Endothelial cell of umbilical vein (primary cell): ENCODE results near the gene SNRPA. TPM values are rescaled to one million over a fixed set of nuclear protein-coding genes. Genes with fewer than 3 reads are reported as not detected.

Source experiments
- BruUV-seq: library from RNA; stranded (reverse); fragments of 400-500 nt; replicated peaks from 2 replicates; lab custom pipeline; 2021; lab: Mats Ljungman, UMichigan
- CTCF ChIA-PET: fragments of 300-600, 350-600 bp; sonication (Branson Sonifier 250); formaldehyde crosslinking; loops from one replicate; lab custom pipeline; 2021; ENCODE audit warnings: antibody characterized with exemption, inconsistent platforms; lab: Charles Lee
- POLR2A ChIA-PET: fragments of 300-600, 350-600 bp; sonication (Branson Sonifier 250); formaldehyde crosslinking; loops from one replicate; lab custom pipeline; 2021; ENCODE audit warnings: antibody characterized with exemption, inconsistent platforms; lab: Charles Lee
- DNase-seq: peaks from one replicate; pipeline ENCODE4 v3.0.0-alpha.2; 2011; ENCODE audit warnings: low read depth, low spot score
- FAIRE-seq: peaks from 2 replicates; lab custom pipeline; 2011; peaks lifted over from hg19 to GRCh38; lab: Jason Lieb, UNC
- H2AFZ ChIP-seq: 2 replicates; pipeline ENCODE4 v1.6.0; 2012; ENCODE audit warnings: low read depth, low read length, control low read depth, inconsistent platforms
- H3K27ac ChIP-seq: 2 replicates; pipeline ENCODE4 v1.5.1; 2011; ENCODE audit warnings: low read depth, mild to moderate bottlenecking, control low read depth, low read length, moderate library complexity; ENCODE audit not compliant: insufficient read depth
- H3K27me3 ChIP-seq, 2 experiments: 2 replicates each; pipeline versions ENCODE4 v1.6.0 to v1.6.1; 2011; ENCODE audit warnings: low read length in 2 of 2, mixed read lengths in 1 of 2; ENCODE audit not compliant: control insufficient read depth in 2 of 2, insufficient read depth in 2 of 2
- H3K36me3 ChIP-seq, 2 experiments: 2 replicates in 1 of 2; 3 replicates in 1 of 2; pipeline ENCODE4 v1.5.1; 2011; ENCODE audit warnings: low read length in 2 of 2, mild to moderate bottlenecking in 1 of 2, moderate library complexity in 1 of 2; ENCODE audit not compliant: control insufficient read depth in 2 of 2, insufficient read depth in 2 of 2; ENCODE audit errors: extremely low read depth in 1 of 2
- H3K4me1 ChIP-seq: 3 replicates; pipeline ENCODE4 v1.5.1; 2011; ENCODE audit warnings: mild to moderate bottlenecking, low read length; ENCODE audit not compliant: control insufficient read depth, insufficient read depth; ENCODE audit errors: extremely low read depth
- H3K4me2 ChIP-seq: 2 replicates; pipeline ENCODE4 v1.6.1; 2011; ENCODE audit warnings: low read length, control low read depth, mixed read lengths; ENCODE audit not compliant: insufficient read depth
- H3K4me3 ChIP-seq, 3 experiments: fragments of 200-600 bp in 1 of 3; sonication (generic), shearing (Covaris generic) in 1 of 3; replicated peaks in 1 of 3; 2 replicates each; pipeline ENCODE4 v1.5.1; 2011 to 2016; ENCODE audit warnings: control low read depth in 3 of 3, low read length in 3 of 3, mild to moderate bottlenecking in 2 of 3, inconsistent platforms in 1 of 3, low read depth in 1 of 3, moderate library complexity in 1 of 3; ENCODE audit not compliant: insufficient read depth in 1 of 3
- H3K79me2 ChIP-seq: 2 replicates; pipeline ENCODE4 v1.6.0; 2012; ENCODE audit warnings: low read length, inconsistent platforms; ENCODE audit not compliant: control insufficient read depth, insufficient read depth
- H3K9ac ChIP-seq: replicated peaks from 2 replicates; pipeline ENCODE3; 2011; ENCODE audit warnings: low read length, control low read depth; ENCODE audit not compliant: insufficient read depth; ENCODE audit errors: extremely low read depth
- H3K9me1 ChIP-seq: replicated peaks from 3 replicates; pipeline ENCODE4 v1.6.0; 2011; ENCODE audit warnings: mild to moderate bottlenecking, low read length; ENCODE audit not compliant: control insufficient read depth, insufficient read depth; ENCODE audit errors: extremely low read depth
- H3K9me3 ChIP-seq: replicated peaks from 2 replicates; pipeline ENCODE4 v1.5.1; 2012; ENCODE audit warnings: low read length, inconsistent platforms; ENCODE audit not compliant: control insufficient read depth, insufficient read depth
- H4K20me1 ChIP-seq: replicated peaks from 2 replicates; pipeline ENCODE3; 2011; ENCODE audit warnings: mild to moderate bottlenecking, low read length; ENCODE audit not compliant: control insufficient read depth, insufficient read depth; ENCODE audit errors: extremely low read depth
- CTCF ChIP-seq, 2 donors: IDR thresholded peaks; 1 replicate in 1 of 2; 2 replicates in 1 of 2; pipeline ENCODE4 v1.5.1; 2011; ENCODE audit warnings: low read length in 2 of 2, mild to moderate bottlenecking in 2 of 2, moderate library complexity in 2 of 2, control low read depth in 1 of 2, inconsistent platforms in 1 of 2, low read depth in 1 of 2; ENCODE audit not compliant: insufficient read depth in 1 of 2; ENCODE audit errors: extremely low read depth in 1 of 2
- EZH2 ChIP-seq: IDR thresholded peaks from 2 replicates; pipeline ENCODE4 v1.6.1; 2012; ENCODE audit warnings: borderline replicate concordance, low read depth, mild to moderate bottlenecking, moderate library complexity, low read length, inconsistent platforms; ENCODE audit not compliant: severe bottlenecking
- FOS ChIP-seq: IDR thresholded peaks from 2 replicates; pipeline ENCODE4 v1.6.1; 2011; ENCODE audit warnings: mild to moderate bottlenecking, low read length, moderate library complexity, borderline replicate concordance; ENCODE audit not compliant: insufficient read depth
- GATA2 ChIP-seq: IDR thresholded peaks from 2 replicates; pipeline ENCODE4 v1.7.0; 2011; ENCODE audit warnings: low read depth, mild to moderate bottlenecking, moderate library complexity, mixed read lengths, low read length; ENCODE audit not compliant: insufficient read length, insufficient read depth
- JUN ChIP-seq: IDR thresholded peaks from 2 replicates; pipeline ENCODE4 v1.6.1; 2011; ENCODE audit warnings: borderline replicate concordance, low read depth; ENCODE audit not compliant: insufficient read length, insufficient read depth
- MAX ChIP-seq: IDR thresholded peaks from 2 replicates; pipeline ENCODE4 v1.6.1; 2011; ENCODE audit not compliant: insufficient read depth, insufficient read length
- MYC ChIP-seq: IDR thresholded peaks from one replicate; pipeline ENCODE4 v1.6.1; 2011; ENCODE audit warnings: mild to moderate bottlenecking, low read depth, low read length
- POLR2A ChIP-seq: IDR thresholded peaks from 2 replicates; pipeline ENCODE4 v1.6.1; 2012; ENCODE audit warnings: low read depth, mild to moderate bottlenecking, control low read depth, low read length
- POLR2AphosphoS5 ChIP-seq: IDR thresholded peaks from 2 replicates; pipeline ENCODE4 v1.6.1; 2012; ENCODE audit warnings: low read depth, mild to moderate bottlenecking, control low read depth, low read length, moderate library complexity; ENCODE audit not compliant: insufficient read depth
- dilution Hi-C: fragments of 300-500 bp; cut with MboI; formaldehyde crosslinking; loops from one replicate; pipeline ENCODE4 v1.15.0; 2019; ENCODE audit warnings: low sequenced_read_pairs; ENCODE audit not compliant: extremely low pct_ligation_motif_present
- intact Hi-C: fragments of 100-400 bp; cut with micrococcal nuclease; formaldehyde crosslinking; loops from one replicate; pipeline ENCODE4 v1.10.0; 2022
- polyA plus RNA-seq, 4 experiments: library from polyadenylated mRNA; depleted of rRNA in 3 of 4; stranded (reverse) in 3 of 4; unstranded in 1 of 4; fragments of >200 nt; gene quantifications; 2 replicates each; pipeline versions ENCODE4 v1.2.1 to v1.2.3, GENCODE V29; 2011 to 2012; ENCODE audit warnings: missing spikeins in 1 of 4
- total RNA-seq: library from RNA; stranded (reverse); gene quantifications from 2 replicates; pipeline ENCODE4 v1.2.3, GENCODE V29; 2021

Gene SNRPA
- total and polyA plus RNA-seq, 2 donors (not counting 3 experiments of a cell fraction or from before 2014, with no cell fraction given), result 84.6 to 131 TPM

GRCh38 chr19:40702337-40703012 is 48.5 kb upstream of the SNRPA start:
- no peaks in the 10 kb centered on the region for H3K9me3 ChIP-seq
- DNase-seq, result no peak
- H3K27me3 ChIP-seq, result no peaks in the 10 kb centered on the region
- POLR2A ChIA-PET, result no interaction called here
- H2AFZ ChIP-seq, result no peak overlapping the region
- peaks cover 0 to 9% of the 10 kb centered on the region in 2 experiments for H3K36me3 ChIP-seq
- no peak overlapping the region for H3K4me3 ChIP-seq
- no peaks in the 10 kb centered on the region for H3K9me1 ChIP-seq
- no peak overlapping the region for H3K27ac ChIP-seq
- CTCF ChIA-PET, result interaction anchor here (0.7 to 1.0 kb wide), 2 partner anchors 12 to 34 kb away, joined by 3 read pairs; partner anchors contain the start of gene NUMBL
- no peak overlapping the region for H3K9ac ChIP-seq
- no peak for FAIRE-seq
- H3K79me2 ChIP-seq, result no peaks in the 10 kb centered on the region
- BruUV-seq, result no TSS peak
- no peaks in the 10 kb centered on the region for H3K4me1 ChIP-seq
- no peak overlapping the region for H3K4me2 ChIP-seq
- dilution Hi-C loops (no loop called here), intact Hi-C loops (no loop called here)
- peak in 1 of 2 donors; percentile 12 for TF ChIP-seq CTCF (IDR thresholded peaks at IDR 0.05; ENCODE audit: extremely low read depth in 1 of 2, insufficient read depth in 1 of 2, low read depth in 1 of 2, low read length in 2 of 2)
- TF ChIP-seq POLR2AphosphoS5, result no peak
- H4K20me1 ChIP-seq, result no peaks in the 10 kb centered on the region

- no peak overlapping the region for H3K27ac ChIP-seq
- H3K79me2 ChIP-seq, result no peaks in the 10 kb centered on the region
- H3K4me2 ChIP-seq, result no peak overlapping the region
- H3K27me3 ChIP-seq, result no peaks in the 10 kb centered on the region
- FAIRE-seq (no peak), DNase-seq (no peak)
- no peaks in the 10 kb centered on the region for H3K9me3 ChIP-seq
- no peaks in the 10 kb centered on the region for H4K20me1 ChIP-seq
- no peak overlapping the region for H2AFZ ChIP-seq
- ChIA-PET CTCF (interaction anchor here (1.0 kb wide), 1 partner anchor 12 kb away, joined by 3 read pairs; the partner anchor contains the start of gene NUMBL), POLR2A (interaction anchor here (0.7 kb wide), 1 partner anchor 49 kb away, joined by 4 read pairs; no protein-coding TSS in a partner anchor)
- peaks cover 0 to 10% of the 10 kb centered on the region in 2 experiments for H3K36me3 ChIP-seq
- intact Hi-C loops, result no loop called here
- no peaks in the 10 kb centered on the region for H3K4me1 ChIP-seq
- dilution Hi-C loops, result no loop called here
- TF ChIP-seq GATA2 (no peak), MAX (no peak), JUN (no peak), FOS (no peak), CTCF (IDR thresholded peaks at IDR 0.05; ENCODE audit: extremely low read depth in 1 of 2, insufficient read depth in 1 of 2, low read depth in 1 of 2, low read length in 2 of 2) (no peak), POLR2A (no peak), MYC (no peak), EZH2 (no peak), POLR2AphosphoS5 (no peak)
- no peak overlapping the region for H3K4me3 ChIP-seq
- no peaks in the 10 kb centered on the region for H3K9me1 ChIP-seq
- no peak overlapping the region for H3K9ac ChIP-seq
- no TSS peak for BruUV-seq
Measured at GRCh38 chr19:40703029-40703755, 47.8 kb upstream of the SNRPA start.
